Esophagus squamous epithelium (tissue), 4 donors: ENCODE measurements around the gene TSKS.

ENCODE experiments used
- POLR2A ChIP-seq, 4 donors: fragments of 450-650 bp; IDR thresholded peaks; one replicate each; pipeline ENCODE4 v1.6.1; 2017; ENCODE audit warnings: antibody characterized with exemption in 4 of 4, mild to moderate bottlenecking in 4 of 4, moderate library complexity in 3 of 4
- TF ChIP-seq, protein P1 (sequence below), 6 experiments: fragments of 450-650 bp in 4 of 6; fragments of 200-600 bp in 2 of 6; sonication (generic) in 2 of 6; IDR thresholded peaks; one replicate each; pipeline ENCODE4 v1.5.1; 2016 to 2019; ENCODE audit warnings: antibody characterized with exemption in 6 of 6, mild to moderate bottlenecking in 4 of 6, moderate library complexity in 4 of 6

- TF ChIP-seq, protein P1, sequence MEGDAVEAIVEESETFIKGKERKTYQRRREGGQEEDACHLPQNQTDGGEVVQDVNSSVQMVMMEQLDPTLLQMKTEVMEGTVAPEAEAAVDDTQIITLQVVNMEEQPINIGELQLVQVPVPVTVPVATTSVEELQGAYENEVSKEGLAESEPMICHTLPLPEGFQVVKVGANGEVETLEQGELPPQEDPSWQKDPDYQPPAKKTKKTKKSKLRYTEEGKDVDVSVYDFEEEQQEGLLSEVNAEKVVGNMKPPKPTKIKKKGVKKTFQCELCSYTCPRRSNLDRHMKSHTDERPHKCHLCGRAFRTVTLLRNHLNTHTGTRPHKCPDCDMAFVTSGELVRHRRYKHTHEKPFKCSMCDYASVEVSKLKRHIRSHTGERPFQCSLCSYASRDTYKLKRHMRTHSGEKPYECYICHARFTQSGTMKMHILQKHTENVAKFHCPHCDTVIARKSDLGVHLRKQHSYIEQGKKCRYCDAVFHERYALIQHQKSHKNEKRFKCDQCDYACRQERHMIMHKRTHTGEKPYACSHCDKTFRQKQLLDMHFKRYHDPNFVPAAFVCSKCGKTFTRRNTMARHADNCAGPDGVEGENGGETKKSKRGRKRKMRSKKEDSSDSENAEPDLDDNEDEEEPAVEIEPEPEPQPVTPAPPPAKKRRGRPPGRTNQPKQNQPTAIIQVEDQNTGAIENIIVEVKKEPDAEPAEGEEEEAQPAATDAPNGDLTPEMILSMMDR (IDR thresholded peaks at IDR 0.05) = no peak
- TF ChIP-seq POLR2A (IDR thresholded peaks at IDR 0.05) = no peak
Measured at GRCh38 chr19:49770529-49770928, 7.4 kb upstream of the TSKS start.
